ENCODE measurements around the gene CNTNAP5. TPM values are rescaled to one million over a fixed set of nuclear protein-coding genes. Genes with fewer than 3 reads are reported as not detected.

The CNTNAP5 gene
- total and polyA plus RNA-seq, 2 of the 8 experiments (the other 6 are each of a cell fraction or from before 2014, with no cell fraction given), result 0.11 to 0.76 TPM

DNA sequence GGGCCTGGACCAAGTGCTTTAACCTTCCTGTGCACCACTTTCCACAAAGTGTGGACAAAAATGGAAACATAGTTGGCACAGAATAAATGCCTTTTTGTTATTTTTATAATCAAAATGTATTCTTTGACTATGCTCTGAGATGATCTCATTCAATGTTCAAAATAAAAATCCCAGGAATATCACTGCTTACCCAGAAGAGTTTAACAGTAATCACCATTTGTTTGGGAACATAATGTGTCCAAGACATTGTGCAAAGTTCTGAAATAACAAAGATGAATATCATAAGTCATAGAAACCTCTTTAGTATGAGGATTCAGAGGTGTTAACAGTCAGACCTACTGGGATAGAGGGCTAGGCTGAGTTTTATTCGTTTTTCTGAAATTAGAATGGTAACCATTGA, 668.1 kb downstream of the CNTNAP5 start:
- Histone ChIP-seq H3K18ac (ENCODE audit: extremely low read depth, low read length) (no peak overlapping the region), H2BK12ac (ENCODE audit: low read depth, low read length) (no peak overlapping the region), H3K9me3 (ENCODE audit: insufficient read depth in 2 of 2, low read depth in 1 of 2, low read length in 1 of 2) (0 out of 4 replicates have a peak, but pooled peaks cover 0 to 4% of the 10 kb centered on the region in 2 experiments), H2AK5ac (ENCODE audit: low read depth, low read length) (no peak overlapping the region), H3K9ac (replicated peaks in 1 of 4; ENCODE audit: extremely low read depth in 1 of 4, low read depth in 3 of 4, low read length in 3 of 4) (no peak overlapping the region), H3K79me1 (ENCODE audit: low read depth, low read length) (no peaks in the 10 kb centered on the region), H3K4me2 (ENCODE audit: insufficient read depth in 1 of 2, low read depth in 2 of 2, low read length in 2 of 2) (no peak overlapping the region), H3K79me2 (ENCODE audit: control insufficient read depth in 1 of 2, insufficient read depth in 2 of 2, low read length in 2 of 2) (no peaks in the 10 kb centered on the region), H2BK20ac (ENCODE audit: low read length) (no peak overlapping the region), H3K27me3 (replicated peaks in 1 of 4; ENCODE audit: control insufficient read depth in 3 of 4, extremely low read depth in 1 of 4, insufficient read depth in 3 of 4, low read length in 3 of 4) (no peaks in the 10 kb centered on the region), H4K20me1 (replicated peaks in 1 of 2; ENCODE audit: control insufficient read depth in 1 of 2, insufficient read depth in 2 of 2, low read length in 2 of 2) (no peaks in the 10 kb centered on the region), H3K23me2 (ENCODE audit: low read depth, low read length) (no peaks in the 10 kb centered on the region), H2BK5ac (ENCODE audit: low read depth, low read length) (no peak overlapping the region), H3K4me3 (ENCODE audit: extremely low read depth in 1 of 4, insufficient read depth in 2 of 4, low read depth in 3 of 4, low read length in 4 of 4) (no peak overlapping the region), H2BK120ac (replicated peaks; ENCODE audit: low read depth, low read length) (no peak overlapping the region), H3K4ac (replicated peaks; ENCODE audit: insufficient read length, low read depth, low read length) (no peak overlapping the region), H4K8ac (ENCODE audit: extremely low read depth, insufficient read depth, low read length) (no peak overlapping the region), H3K56ac (replicated peaks; ENCODE audit: insufficient read length, low read depth, low read length) (no peak overlapping the region), H3K23ac (ENCODE audit: insufficient read length) (no peak overlapping the region), H4K5ac (ENCODE audit: insufficient read length, low read depth, low read length) (no peak overlapping the region), H3K14ac (ENCODE audit: insufficient read length) (no peak overlapping the region), H3K4me1 (replicated peaks in 1 of 4; ENCODE audit: control insufficient read depth in 3 of 4, insufficient read depth in 4 of 4, low read length in 3 of 4) (no peaks in the 10 kb centered on the region), H4K91ac (replicated peaks; ENCODE audit: insufficient read length, low read length) (no peak overlapping the region), H3K36me3 (ENCODE audit: control insufficient read depth in 2 of 4, insufficient read depth in 4 of 4, low read length in 3 of 4) (no peaks in the 10 kb centered on the region), H2AFZ (ENCODE audit: low read length) (no peak overlapping the region), H2BK15ac (ENCODE audit: low read length) (no peak overlapping the region), H3K27ac (ENCODE audit: low read depth, low read length) (no peak overlapping the region)
- ChIA-PET CTCF (ENCODE audit: partially characterized antibody) (interaction anchor here (1.1 kb wide), 1 partner anchor 109 kb away, joined by 3 read pairs; no protein-coding TSS in a partner anchor), POLR2A (ENCODE audit: partially characterized antibody) (interaction anchor here (0.5 kb wide), 1 partner anchor 248 kb away, joined by 3 read pairs; no protein-coding TSS in a partner anchor)
- DNase-seq (ENCODE audit: low read depth in 1 of 2, low spot score in 2 of 2) (no peak), FAIRE-seq (no peak)
- WGBS, 2 experiments (ENCODE audit: extremely low coverage in 1 of 2, insufficient coverage in 1 of 2, insufficient read length in 1 of 2, insufficient replicate concordance in 2 of 2, low coverage in 1 of 2, low lambda C conversion rate in 2 of 2, missing lambda C conversion rate in 1 of 2), result 84% methylated on average over 1 of the region's 1 CpG; no CpG with 5 or more reads in 1 of the 2 experiments
- no peak for TF ChIP-seq NANOG (IDR thresholded peaks at IDR 0.05; ENCODE audit: insufficient read depth, low read depth, low read length, poor library complexity, severe bottlenecking)
- no peak for TF ChIP-seq RFX5 (IDR thresholded peaks at IDR 0.05; ENCODE audit: borderline replicate concordance, low read depth, low read length)
- TF ChIP-seq JUN (IDR thresholded peaks at IDR 0.05; ENCODE audit: low read depth, low read length), result no peak
- no peak for TF ChIP-seq TBP (IDR thresholded peaks at IDR 0.05; ENCODE audit: low read depth, low read length)
- TF ChIP-seq CREB1 (IDR thresholded peaks at IDR 0.05), result no peak
- no peak for TF ChIP-seq SIX5 (IDR thresholded peaks at IDR 0.05; ENCODE audit: low read depth, low read length)
- TF ChIP-seq TCF12 (IDR thresholded peaks at IDR 0.05; ENCODE audit: low read depth, low read length), result no peak
- no peak for TF ChIP-seq CBX8 (IDR thresholded peaks at IDR 0.05; ENCODE audit: borderline replicate concordance, low read depth, low read length)
- no peak for TF ChIP-seq MAFK (IDR thresholded peaks at IDR 0.05; ENCODE audit: low read depth, low read length)
- TF ChIP-seq JUND (IDR thresholded peaks at IDR 0.05; ENCODE audit: low read length), result no peak

Measured in H1 (cell line).